ENCODE measurements around the gene TSPY4.
"Not testable (repeated sequence)": the region's sequence is repeated elsewhere in the genome, so short reads cannot be mapped to it uniquely, and the experiment has no call there.

DNA sequence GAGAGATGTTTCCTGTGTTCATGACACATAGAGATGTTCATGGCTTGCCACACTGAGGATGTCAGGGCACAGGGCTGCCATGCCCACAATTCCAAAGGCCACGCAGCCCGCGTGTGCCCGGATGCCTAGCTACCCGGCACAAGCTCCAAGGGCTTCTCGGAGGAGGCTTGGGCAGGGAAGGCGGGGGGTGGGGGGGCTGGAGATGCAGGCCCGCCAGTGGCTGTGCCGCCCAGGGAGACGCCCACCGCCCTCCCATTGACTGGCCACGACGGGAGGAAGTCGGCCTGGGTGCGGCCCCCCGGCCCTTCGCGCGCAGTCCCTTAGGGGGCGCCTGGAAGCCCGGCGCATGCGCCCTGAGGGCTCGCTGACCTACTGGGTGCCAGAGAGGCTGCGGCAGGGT lies 20.2 kb downstream of the TSPY4 start, which contains the start of gene TSPY8:
- TF ChIP-seq POLR2A (IDR thresholded peaks at IDR 0.05; ENCODE audit: low read length); GATA1 (IDR thresholded peaks at IDR 0.05; ENCODE audit: low read depth, low read length): not testable (repeated sequence)

All from erythroblast (primary cell).